GM18858 (cell line): ENCODE measurements around the gene PIK3C2G.
A peak's percentile ranks its signal among the peaks of the same experiment; 100 is the strongest.

ENCODE experiments used
- ATAC-seq: cut with Tn5 transposase; IDR thresholded peaks from one replicate; pipeline ENCODE4 v1.9.1; 2021; ENCODE audit not compliant: unreplicated experiment

Gene PIK3C2G

DNA sequence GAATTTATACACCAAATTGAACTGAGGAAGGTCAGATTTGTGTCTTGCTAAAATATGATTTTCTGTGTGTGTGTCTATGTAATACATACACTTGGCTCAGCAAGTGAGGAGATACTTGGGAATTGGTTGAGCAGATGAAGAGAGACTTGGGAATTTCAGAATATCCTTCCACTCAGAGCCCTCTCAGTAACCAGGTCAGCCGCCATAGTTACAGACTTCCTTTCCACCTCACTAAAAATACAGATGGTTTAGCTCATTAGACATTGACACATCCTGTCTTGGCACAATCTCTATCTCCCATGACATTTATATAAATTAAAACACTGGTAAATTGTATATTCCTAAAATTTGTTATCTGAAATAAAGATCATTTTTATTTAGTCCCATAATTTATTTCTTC lies 15.9 kb downstream of the PIK3C2G start:
- no peak for ATAC-seq

- no peak for ATAC-seq
Observed at GRCh38 chr12:18280728-18281127, 19.4 kb downstream of the PIK3C2G start.

- no peak for ATAC-seq
Observed at GRCh38 chr12:18281941-18282340, 20.6 kb downstream of the PIK3C2G start.

- ATAC-seq, result no peak
Observed at GRCh38 chr12:18283831-18284230, 22.5 kb downstream of the PIK3C2G start.

- ATAC-seq, result no peak
Observed at GRCh38 chr12:18284386-18284785, 23.1 kb downstream of the PIK3C2G start.

DNA sequence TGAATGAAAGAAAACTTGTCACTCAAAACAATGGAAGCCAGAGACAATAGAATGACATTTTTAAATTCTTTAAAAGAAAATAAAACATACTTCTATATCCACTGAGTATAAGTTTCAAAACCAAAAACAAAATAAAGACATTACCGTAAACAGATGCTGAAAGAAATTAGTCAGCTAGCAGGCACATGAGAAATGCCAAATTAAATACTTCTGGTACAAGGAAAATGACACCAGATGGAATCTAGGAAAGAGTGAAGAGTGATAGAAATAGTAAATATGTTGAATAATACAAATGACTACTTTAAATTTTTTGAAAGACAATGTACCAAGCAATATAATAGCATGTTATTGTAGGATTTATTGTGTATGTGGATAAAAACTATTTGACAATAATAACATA lies 23.8 kb downstream of the PIK3C2G start:
- no peak for ATAC-seq

DNA sequence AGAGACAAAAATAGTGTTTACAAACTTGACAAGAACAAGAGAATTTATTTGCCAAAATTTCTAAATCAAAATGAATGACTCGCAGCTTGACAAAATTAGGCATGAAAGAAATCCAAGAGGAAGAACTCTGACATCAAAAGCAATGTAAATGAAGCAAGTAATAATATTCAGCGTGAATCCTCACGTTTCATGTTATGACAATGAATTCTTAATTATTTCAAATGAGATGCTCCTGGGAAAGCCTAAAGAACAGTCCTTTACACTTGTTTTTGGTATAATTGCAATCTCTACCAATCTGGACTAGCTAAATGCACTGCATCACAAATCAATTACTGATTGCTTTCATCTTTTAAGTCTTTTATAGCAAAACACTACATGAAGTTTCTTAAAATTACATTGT lies 29.1 kb downstream of the PIK3C2G start:
- no peak for ATAC-seq

GRCh38 chr12:18294889-18295288 lies 33.6 kb downstream of the PIK3C2G start:
- ATAC-seq, result no peak

- ATAC-seq, result no peak
Observed at GRCh38 chr12:18296201-18296908, 35.0 kb downstream of the PIK3C2G start.

DNA sequence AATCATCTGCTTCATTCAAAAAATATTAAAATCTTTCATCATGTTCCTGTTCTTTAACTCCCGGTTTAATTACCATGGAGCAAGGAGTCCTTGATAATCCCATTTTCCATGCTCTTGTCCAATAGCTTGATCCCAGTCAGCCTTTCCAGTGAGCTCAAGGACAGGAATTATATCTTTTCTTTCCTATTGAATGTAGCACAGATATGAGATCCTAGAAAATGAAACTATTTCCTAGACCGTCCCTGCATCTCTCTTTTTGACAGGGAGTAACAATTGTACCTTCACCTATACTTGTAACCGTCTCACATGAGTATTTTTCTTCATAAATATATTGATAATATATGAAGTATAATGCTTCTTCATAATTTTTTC lies 35.6 kb downstream of the PIK3C2G start:
- ATAC-seq, result no peak

DNA sequence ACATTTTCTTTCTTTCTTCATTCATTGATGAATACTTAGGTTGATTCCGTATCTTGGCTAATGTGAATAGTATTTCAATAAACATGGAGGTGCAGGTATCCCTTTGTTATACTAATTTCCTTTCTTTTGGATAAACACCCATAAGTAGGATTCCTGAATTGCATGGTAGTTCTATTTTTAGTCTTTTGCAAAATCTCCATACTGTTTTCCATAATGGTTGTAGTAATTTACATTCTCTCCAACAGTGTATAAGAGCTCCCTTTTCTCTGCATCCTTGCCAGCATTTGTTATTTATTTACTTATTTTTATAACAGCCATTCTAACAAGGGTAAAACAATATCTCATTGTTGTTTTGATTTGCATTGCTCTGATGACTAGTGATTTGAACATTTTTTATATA lies 36.6 kb downstream of the PIK3C2G start:
- no peak for ATAC-seq

DNA sequence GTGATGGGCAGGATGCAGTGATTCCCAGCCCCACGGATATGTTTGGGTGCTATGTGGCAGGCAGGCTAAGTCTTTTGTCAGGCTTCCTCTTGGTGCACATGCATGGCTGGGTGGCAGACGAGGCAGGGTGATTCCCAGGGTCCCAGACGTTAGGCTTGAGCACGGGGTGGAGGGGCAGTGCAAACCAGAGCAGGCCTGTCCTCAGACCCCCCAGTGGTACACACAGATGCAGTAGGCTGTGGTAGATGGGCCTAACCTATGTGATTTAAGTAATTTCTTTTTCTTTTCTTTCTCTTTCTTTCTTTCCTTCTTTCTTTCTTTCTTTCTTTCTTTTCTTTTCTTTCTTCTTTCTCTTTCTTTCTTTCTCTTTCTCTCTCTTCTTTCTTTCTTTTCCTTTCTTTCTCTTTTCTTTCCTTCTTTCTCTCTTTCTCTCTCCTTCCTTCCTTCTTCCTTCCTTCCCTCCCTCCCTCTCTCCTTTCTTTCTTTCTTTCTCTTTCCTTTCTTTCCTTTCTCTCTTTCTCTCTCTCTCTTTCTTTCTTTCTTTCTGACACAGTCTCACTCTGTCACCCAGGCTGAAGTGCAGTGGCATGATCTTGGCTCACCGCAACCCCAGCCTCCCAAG lies 41.6 kb downstream of the PIK3C2G start:
- no peak for ATAC-seq

DNA sequence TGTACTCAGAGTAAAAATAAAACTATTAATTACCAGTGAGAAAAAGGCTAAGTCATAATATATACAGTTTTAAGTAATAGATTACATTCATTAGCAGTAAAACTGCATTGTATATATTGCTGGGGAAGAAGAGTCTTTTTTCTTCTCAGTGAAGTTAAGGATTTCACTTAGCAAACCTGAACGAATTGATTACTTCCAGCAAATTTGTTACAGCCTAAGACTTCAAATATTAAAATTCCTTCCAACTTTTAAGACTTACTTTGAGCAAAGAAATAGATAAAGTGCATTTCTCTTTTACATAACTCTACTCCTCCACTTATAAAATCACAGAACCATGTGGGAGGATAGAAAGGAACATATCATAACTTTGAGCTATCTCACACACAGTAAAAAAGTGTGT lies 43.3 kb downstream of the PIK3C2G start:
- no peak for ATAC-seq

DNA sequence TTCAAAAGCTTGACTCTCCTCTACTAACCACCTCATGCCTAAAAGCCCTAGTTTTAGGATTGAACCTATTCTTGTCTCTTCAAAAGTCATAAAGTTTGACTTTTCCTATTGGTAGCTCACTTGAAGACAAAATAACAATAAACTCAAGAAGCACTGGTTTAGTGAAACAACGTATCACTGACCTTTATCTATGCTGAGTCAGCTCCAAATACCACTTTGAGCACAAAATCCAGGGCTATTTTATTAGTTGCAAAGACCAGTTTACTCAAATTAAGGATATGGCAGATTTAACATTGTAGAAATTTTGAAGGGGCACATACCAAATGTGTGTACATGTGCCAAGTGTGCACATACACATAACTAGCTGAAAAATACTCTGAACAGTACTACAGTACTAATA lies 45.0 kb downstream of the PIK3C2G start:
- no peak for ATAC-seq

- ATAC-seq, result no peak
Observed at GRCh38 chr12:18313306-18313705, 52.0 kb downstream of the PIK3C2G start.

GRCh38 chr12:18320036-18320617 lies 58.8 kb downstream of the PIK3C2G start:
- ATAC-seq, result peak; percentile 78

- ATAC-seq, result no peak
Observed at GRCh38 chr12:18320976-18321375, 59.7 kb downstream of the PIK3C2G start.

- no peak for ATAC-seq
Observed at GRCh38 chr12:18323159-18323558, 61.8 kb downstream of the PIK3C2G start.

GRCh38 chr12:18327036-18327435 lies 65.7 kb downstream of the PIK3C2G start:
- ATAC-seq, result no peak

- ATAC-seq, result no peak
Observed at GRCh38 chr12:18332173-18332572, 70.9 kb downstream of the PIK3C2G start.

DNA sequence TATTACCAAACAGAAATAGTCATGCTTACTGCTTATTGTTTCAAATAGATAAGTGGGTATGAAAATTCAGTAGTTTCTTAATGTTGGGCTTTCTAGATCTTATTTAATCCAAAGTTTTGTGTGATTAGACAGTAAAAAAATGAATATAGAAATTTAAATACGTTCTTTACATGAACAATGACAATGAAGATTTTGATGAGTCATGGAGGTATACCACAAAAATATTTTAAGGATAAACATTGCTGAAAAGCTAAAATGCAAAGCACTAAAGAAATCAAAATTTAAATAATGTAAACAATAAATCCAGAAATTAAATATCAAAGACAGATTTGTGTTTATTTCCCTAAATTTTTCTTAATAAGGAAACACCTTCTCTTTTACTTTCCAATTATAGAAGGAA lies 78.3 kb downstream of the PIK3C2G start:
- ATAC-seq, result no peak

DNA sequence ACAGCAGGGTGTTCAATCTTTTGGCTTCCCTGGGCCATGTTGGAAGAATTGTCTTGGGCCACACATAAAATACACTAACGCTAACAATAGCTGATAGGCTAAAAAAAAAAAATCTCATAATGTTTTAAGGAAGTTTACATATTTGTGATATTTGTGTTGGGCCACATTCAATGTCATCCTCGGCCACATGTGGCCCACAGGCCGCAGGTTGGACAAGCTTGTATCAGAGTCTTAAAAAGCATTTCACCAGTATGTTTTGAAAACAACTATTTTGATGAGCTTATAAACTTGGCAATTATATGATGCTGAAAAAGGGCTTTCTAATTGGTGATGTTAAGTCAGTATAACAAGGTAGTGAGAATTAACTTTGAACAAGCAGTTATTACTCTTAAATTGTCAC lies 78.9 kb downstream of the PIK3C2G start:
- no peak for ATAC-seq

DNA sequence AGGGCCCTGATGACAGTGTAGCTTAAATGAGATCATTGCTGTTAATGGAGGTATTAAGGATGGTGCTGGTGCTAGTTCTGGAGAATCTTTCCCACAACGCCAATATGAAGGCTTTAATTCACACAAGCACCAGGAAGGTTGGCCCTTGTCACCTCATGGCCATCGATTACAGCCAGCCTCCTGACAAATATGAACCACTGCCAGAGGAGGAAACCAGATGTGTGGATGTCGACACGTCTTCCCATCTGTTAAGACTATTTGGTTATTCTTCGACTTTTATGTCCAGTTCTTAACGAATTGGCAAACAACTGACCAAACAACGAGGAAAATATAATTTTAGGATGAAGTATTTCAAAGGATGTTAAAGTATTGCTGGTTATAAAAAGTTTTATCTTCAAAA lies 79.5 kb downstream of the PIK3C2G start:
- ATAC-seq, result no peak
